ENCODE measurements around the gene PCDH17. TPM values are rescaled to one million over a fixed set of nuclear protein-coding genes. Genes with fewer than 3 reads are reported as not detected.
A peak's percentile ranks its signal among the peaks of the same experiment; 100 is the strongest.

The PCDH17 gene
- total RNA-seq, 1 donor from 2014 or later = 40.9 TPM

DNA sequence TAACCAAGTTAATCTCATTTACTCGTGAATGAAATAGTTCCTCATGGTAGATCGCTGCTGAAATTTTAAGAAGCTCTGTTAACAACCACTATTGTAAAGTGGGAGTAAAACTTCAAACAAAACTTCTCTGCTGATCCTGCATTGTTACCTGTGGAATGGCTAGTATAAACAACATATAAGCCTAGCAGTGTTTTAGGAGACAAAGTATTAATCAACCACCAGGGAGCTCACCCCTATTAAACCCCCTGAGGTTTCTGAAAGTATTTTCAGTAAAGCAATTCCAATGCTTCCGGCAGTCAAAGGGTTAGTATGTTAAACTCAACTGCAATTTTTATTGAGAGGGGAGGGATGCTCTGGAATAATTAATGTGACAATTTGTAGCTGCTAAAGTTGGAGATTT lies 30.0 kb upstream of the PCDH17 start:
- intact Hi-C loops (cut with DNase I) = no loop called here
- H3K27me3 ChIP-seq (ENCODE audit: low read depth) = no peaks in the 10 kb centered on the region
- no peak overlapping the region for H3K27ac ChIP-seq
- ATAC-seq (no peak), DNase-seq (no peak)
- TF ChIP-seq, protein P1, sequence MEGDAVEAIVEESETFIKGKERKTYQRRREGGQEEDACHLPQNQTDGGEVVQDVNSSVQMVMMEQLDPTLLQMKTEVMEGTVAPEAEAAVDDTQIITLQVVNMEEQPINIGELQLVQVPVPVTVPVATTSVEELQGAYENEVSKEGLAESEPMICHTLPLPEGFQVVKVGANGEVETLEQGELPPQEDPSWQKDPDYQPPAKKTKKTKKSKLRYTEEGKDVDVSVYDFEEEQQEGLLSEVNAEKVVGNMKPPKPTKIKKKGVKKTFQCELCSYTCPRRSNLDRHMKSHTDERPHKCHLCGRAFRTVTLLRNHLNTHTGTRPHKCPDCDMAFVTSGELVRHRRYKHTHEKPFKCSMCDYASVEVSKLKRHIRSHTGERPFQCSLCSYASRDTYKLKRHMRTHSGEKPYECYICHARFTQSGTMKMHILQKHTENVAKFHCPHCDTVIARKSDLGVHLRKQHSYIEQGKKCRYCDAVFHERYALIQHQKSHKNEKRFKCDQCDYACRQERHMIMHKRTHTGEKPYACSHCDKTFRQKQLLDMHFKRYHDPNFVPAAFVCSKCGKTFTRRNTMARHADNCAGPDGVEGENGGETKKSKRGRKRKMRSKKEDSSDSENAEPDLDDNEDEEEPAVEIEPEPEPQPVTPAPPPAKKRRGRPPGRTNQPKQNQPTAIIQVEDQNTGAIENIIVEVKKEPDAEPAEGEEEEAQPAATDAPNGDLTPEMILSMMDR (IDR thresholded peaks at IDR 0.05) = no peak
- no peaks in the 10 kb centered on the region for H3K9me3 ChIP-seq
- no peaks in the 10 kb centered on the region for H3K36me3 ChIP-seq
- no peak overlapping the region for H3K4me3 ChIP-seq
- H3K4me1 ChIP-seq = no peaks in the 10 kb centered on the region

DNA sequence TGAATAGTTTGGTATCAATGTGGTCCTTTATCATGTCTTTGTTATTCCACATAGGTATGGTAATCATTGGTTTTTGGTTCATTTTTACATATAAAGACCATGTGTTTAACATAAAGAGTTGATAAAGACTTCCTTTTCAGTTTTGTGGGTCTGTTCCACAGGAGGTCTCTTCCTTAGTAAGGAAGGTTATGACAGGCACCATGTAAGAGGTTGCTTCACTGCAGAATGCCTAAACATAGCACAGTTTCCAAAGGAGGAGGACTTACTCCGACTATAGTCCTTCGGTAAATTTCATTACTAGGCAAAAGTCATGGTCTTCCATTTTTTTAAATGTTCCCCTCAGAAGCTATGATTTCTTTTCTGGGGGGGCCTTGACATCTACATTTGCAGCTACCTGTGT lies 27.1 kb upstream of the PCDH17 start:
- H3K27ac ChIP-seq = no peak overlapping the region
- DNase-seq = no peak
- intact Hi-C loops (cut with DNase I) = no loop called here
- TF ChIP-seq, protein P1 (IDR thresholded peaks at IDR 0.05) = no peak
- no peaks in the 10 kb centered on the region for H3K4me1 ChIP-seq
- no peak for ATAC-seq
- no peaks in the 10 kb centered on the region for H3K36me3 ChIP-seq
- H3K4me3 ChIP-seq = no peak overlapping the region
- H3K9me3 ChIP-seq = no peaks in the 10 kb centered on the region
- H3K27me3 ChIP-seq (ENCODE audit: low read depth) = no peaks in the 10 kb centered on the region

DNA sequence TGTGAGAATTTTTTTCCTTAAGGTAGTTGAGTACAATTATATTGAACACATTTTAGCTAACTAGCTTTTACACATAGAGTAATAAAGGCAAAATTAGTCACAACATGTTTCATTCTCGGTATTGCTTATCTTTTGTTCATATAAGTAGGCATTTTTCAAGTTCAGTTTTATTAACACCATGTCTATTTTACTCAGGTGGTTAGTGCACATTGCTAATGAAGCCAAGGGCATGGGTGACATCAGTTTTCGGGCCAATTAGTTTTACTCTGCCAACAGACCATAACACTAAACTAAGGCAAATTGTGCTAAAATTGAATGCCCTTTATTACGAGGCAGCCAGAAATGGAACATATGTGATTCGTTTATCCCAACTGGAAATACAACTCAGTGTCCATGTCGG lies 19.6 kb upstream of the PCDH17 start:
- no peaks in the 10 kb centered on the region for H3K9me3 ChIP-seq
- H3K36me3 ChIP-seq = no peaks in the 10 kb centered on the region
- intact Hi-C loops (cut with DNase I) = no loop called here
- TF ChIP-seq, protein P1 (IDR thresholded peaks at IDR 0.05) = no peak
- ATAC-seq (no peak), DNase-seq (no peak)
- no peaks in the 10 kb centered on the region for H3K27me3 ChIP-seq (ENCODE audit: low read depth)
- H3K27ac ChIP-seq = no peak overlapping the region
- no peak overlapping the region for H3K4me3 ChIP-seq
- no peaks in the 10 kb centered on the region for H3K4me1 ChIP-seq

DNA sequence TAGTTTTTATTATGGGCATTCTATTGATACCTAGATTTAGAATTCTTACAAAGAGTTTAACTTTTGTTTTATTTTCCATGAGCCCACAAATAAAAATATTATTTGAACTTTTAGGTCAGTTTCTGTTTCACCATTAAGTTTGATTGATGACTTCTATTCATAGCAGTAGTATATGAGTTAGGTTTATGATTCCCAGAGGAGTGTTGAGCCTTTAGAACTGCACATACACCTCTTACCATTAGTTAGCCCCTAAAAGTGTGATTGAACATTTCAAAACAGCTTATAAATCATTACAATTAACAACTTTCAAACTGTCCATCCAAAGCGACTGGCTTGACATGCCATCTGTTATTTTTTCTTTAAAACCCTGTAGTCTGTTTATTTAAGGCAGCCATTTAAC lies 19.0 kb upstream of the PCDH17 start:
- no peak overlapping the region for H3K27ac ChIP-seq
- no peaks in the 10 kb centered on the region for H3K9me3 ChIP-seq
- H3K36me3 ChIP-seq = no peaks in the 10 kb centered on the region
- H3K4me3 ChIP-seq = no peak overlapping the region
- intact Hi-C loops (cut with DNase I) = no loop called here
- no peak for ATAC-seq
- TF ChIP-seq, protein P1 (IDR thresholded peaks at IDR 0.05) = no peak
- no peak for DNase-seq
- H3K4me1 ChIP-seq = no peaks in the 10 kb centered on the region
- H3K27me3 ChIP-seq (ENCODE audit: low read depth) = no peaks in the 10 kb centered on the region

DNA sequence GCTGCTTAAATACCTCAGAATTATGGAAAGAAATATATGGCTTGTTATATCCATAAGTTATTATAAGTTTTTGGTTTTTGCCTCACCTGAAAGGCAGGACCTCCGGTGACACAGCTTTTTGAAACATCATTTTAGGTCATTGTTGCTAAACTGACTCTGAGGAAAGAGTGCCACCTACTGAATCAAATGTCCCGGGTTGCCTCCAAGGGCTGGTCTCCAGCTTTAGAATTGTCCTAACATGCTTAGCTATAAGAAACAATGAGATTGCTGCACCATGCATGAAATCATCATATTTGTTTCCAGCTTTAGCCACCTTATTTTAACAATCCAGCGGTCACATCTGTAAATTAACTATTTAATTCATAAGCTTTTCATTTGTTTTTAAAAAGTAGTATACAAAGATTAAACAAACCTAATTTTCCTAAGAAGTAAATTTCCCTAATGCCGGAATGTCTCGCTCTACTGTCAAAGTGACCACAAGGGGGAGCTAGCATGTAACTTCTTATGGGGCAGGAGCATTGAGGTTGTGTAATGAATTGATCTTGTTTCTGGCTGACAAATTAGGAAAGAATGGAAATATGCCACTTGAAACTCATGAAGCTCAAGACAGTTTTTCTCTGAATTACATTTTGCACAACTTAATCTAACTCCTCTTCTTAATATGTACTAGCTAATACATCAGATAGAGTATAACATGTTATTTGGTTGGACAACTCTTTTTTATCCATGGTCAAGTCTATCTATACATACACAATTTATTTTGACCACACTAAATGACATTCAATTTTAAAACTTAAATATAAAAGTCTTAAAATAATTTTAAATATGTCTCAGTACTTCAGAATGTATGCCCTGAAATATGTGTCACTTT lies 6.7 kb upstream of the PCDH17 start:
- DNase-seq (no peak), ATAC-seq (peak; percentile 50 to 66)
- H3K27me3 ChIP-seq (ENCODE audit: low read depth) = peaks cover 22% of the 10 kb centered on the region
- no peaks in the 10 kb centered on the region for H3K9me3 ChIP-seq
- peaks cover 7% of the 10 kb centered on the region for H3K4me1 ChIP-seq
- H3K36me3 ChIP-seq = no peaks in the 10 kb centered on the region
- intact Hi-C loops (cut with DNase I) = no loop called here
- TF ChIP-seq, protein P1 (IDR thresholded peaks at IDR 0.05) = peak; percentile 81
- no peak overlapping the region for H3K4me3 ChIP-seq
- H3K27ac ChIP-seq = no peak overlapping the region

All from lower lobe of right lung (tissue), 2 donors.